HL-60 (cell line): ENCODE data around the gene PTK7.

Source experiments
- DNase-seq, 2 experiments: peaks; one replicate each; pipeline ENCODE4 v3.0.0-alpha.2; 2010 to 2020; ENCODE audit warnings: low read depth in 1 of 2, low spot score in 1 of 2
- H3K27ac ChIP-seq: fragments of 250-450 bp; sonication (Bioruptor Pico); replicated peaks from 2 replicates; pipeline ENCODE4 v1.5.1; 2020; ENCODE audit warnings: mild to moderate bottlenecking, moderate library complexity
- H3K27me3 ChIP-seq: fragments of 250-450 bp; sonication (Bioruptor Pico); 2 replicates; pipeline ENCODE4 v1.5.1; 2021; ENCODE audit warnings: mild to moderate bottlenecking, moderate library complexity; ENCODE audit not compliant: insufficient read depth, poor library complexity, severe bottlenecking
- H3K4me3 ChIP-seq: replicated peaks from 2 replicates; pipeline ENCODE4 v1.5.1; 2011; ENCODE audit warnings: mild to moderate bottlenecking, control low read depth, low read length; ENCODE audit not compliant: insufficient read depth
- CTCF ChIP-seq: IDR thresholded peaks from one replicate; pipeline ENCODE4 v1.5.1; 2011; ENCODE audit warnings: low read length, control low read depth, inconsistent platforms; ENCODE audit not compliant: insufficient read depth
- GABPA ChIP-seq: IDR thresholded peaks from 2 replicates; pipeline ENCODE4 v1.6.1; 2012; ENCODE audit warnings: low read depth
- POLR2AphosphoS5 ChIP-seq: IDR thresholded peaks from 2 replicates; pipeline ENCODE4 v1.6.1; 2012; ENCODE audit warnings: low read depth
- SPI1 ChIP-seq: IDR thresholded peaks from 2 replicates; pipeline ENCODE4 v1.6.1; 2012; ENCODE audit warnings: low read depth, mild to moderate bottlenecking, borderline replicate concordance
- TF ChIP-seq, protein P1 (sequence below): IDR thresholded peaks from 2 replicates; pipeline ENCODE4 v1.6.1; 2012; ENCODE audit warnings: low read depth; ENCODE audit not compliant: insufficient replicate concordance

Gene PTK7

DNA sequence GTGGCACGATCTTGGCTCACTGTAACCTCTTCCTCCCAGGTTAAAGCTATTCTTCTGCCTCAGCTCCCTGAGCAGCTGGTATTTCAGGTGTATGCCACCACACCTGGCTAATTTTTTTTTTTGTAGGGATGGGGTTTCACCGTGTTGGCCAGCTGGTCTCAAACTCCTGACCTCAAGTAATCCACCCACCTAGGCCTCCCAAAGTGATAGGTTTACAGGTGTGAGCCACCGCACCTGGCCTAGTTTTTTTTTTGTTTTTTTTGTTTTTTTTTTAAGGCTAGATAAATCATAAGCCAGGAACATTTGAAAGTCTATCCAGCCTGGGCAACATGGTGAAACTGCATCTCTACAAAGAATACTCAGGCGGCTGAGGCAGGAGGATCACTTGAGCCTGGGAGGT, 43.8 kb upstream of the PTK7 start:
- DNase-seq, result no peak
- no peak overlapping the region for H3K27ac ChIP-seq
- no peak for TF ChIP-seq POLR2AphosphoS5
- TF ChIP-seq GABPA, result no peak
- TF ChIP-seq CTCF, result no peak
- TF ChIP-seq SPI1, result no peak
- TF ChIP-seq, protein P1, sequence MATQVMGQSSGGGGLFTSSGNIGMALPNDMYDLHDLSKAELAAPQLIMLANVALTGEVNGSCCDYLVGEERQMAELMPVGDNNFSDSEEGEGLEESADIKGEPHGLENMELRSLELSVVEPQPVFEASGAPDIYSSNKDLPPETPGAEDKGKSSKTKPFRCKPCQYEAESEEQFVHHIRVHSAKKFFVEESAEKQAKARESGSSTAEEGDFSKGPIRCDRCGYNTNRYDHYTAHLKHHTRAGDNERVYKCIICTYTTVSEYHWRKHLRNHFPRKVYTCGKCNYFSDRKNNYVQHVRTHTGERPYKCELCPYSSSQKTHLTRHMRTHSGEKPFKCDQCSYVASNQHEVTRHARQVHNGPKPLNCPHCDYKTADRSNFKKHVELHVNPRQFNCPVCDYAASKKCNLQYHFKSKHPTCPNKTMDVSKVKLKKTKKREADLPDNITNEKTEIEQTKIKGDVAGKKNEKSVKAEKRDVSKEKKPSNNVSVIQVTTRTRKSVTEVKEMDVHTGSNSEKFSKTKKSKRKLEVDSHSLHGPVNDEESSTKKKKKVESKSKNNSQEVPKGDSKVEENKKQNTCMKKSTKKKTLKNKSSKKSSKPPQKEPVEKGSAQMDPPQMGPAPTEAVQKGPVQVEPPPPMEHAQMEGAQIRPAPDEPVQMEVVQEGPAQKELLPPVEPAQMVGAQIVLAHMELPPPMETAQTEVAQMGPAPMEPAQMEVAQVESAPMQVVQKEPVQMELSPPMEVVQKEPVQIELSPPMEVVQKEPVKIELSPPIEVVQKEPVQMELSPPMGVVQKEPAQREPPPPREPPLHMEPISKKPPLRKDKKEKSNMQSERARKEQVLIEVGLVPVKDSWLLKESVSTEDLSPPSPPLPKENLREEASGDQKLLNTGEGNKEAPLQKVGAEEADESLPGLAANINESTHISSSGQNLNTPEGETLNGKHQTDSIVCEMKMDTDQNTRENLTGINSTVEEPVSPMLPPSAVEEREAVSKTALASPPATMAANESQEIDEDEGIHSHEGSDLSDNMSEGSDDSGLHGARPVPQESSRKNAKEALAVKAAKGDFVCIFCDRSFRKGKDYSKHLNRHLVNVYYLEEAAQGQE, result no peak

GRCh38 chr6:43033496-43034189, 42.5 kb upstream of the PTK7 start:
- Histone ChIP-seq H3K4me3 (no peak overlapping the region), H3K27me3 (no peaks in the 10 kb centered on the region), H3K27ac (no peak overlapping the region)
- no peak for TF ChIP-seq POLR2AphosphoS5
- TF ChIP-seq CTCF, result no peak
- TF ChIP-seq SPI1, result no peak
- TF ChIP-seq, protein P1, result no peak
- TF ChIP-seq GABPA, result no peak
- DNase-seq, result no peak

More for the DNA sequence above, 43.8 kb upstream of the PTK7 start:
- Histone ChIP-seq H3K27me3 (no peaks in the 10 kb centered on the region), H3K4me3 (no peak overlapping the region)

DNA sequence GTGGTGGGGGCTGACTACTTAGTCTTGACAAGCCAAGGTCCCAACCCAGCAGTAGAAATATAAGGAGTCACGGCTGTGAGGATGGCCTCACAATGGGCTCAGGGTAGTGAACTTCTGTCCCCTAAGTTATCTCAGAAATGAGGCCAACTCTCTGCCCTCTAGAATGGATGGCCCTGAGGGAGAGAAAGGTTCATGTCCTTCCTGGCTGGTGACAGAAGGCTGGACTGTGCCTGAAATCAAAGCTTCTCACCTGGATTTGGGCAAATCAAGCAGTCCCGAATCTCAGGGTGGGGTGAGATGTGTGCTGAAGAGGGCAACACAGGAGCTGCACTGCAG, 42.0 kb upstream of the PTK7 start:
- DNase-seq, result no peak
- Histone ChIP-seq H3K4me3 (no peak overlapping the region), H3K27ac (no peak overlapping the region), H3K27me3 (no peaks in the 10 kb centered on the region)
- no peak for TF ChIP-seq CTCF
- TF ChIP-seq, protein P1, result no peak
- no peak for TF ChIP-seq GABPA
